ENCODE results near the gene RPA1.
A peak's percentile ranks its signal among the peaks of the same experiment; 100 is the strongest.
"Not testable (repeated sequence)": the region's sequence is repeated elsewhere in the genome, so short reads cannot be mapped to it uniquely, and the experiment has no call there.

Gene RPA1

GRCh38 chr17:1829592-1830257 is at the start of gene RPA1, which contains the start of gene SMYD4:
Gene RPA1 (plus strand): TSS chr17:1830005. CDS start chr17:1830094, 89 bp downstream.
Gene SMYD4 (minus strand): TSS chr17:1829902. CDS start chr17:1827994, 1,908 bp downstream.
- peak; percentile 67 to 71 for DNase-seq (ENCODE audit: low read depth in 2 of 2)

GRCh38 chr17:1782171-1782567 is 47.6 kb upstream of the RPA1 start:
- DNase-seq (ENCODE audit: low read depth in 2 of 2): no peak

- no peak for DNase-seq (ENCODE audit: low read depth in 2 of 2)
Observed at GRCh38 chr17:1783271-1783670, 46.5 kb upstream of the RPA1 start.

GRCh38 chr17:1783834-1784611 is 45.8 kb upstream of the RPA1 start:
- no peak for DNase-seq (ENCODE audit: low read depth in 2 of 2)

- no peak for DNase-seq (ENCODE audit: low read depth in 2 of 2)
Observed at GRCh38 chr17:1785930-1786329, 43.9 kb upstream of the RPA1 start.

- DNase-seq (ENCODE audit: low read depth in 2 of 2): no peak
Observed at GRCh38 chr17:1786708-1787107, 43.1 kb upstream of the RPA1 start.

- DNase-seq (ENCODE audit: low read depth in 2 of 2): no peak
Observed at GRCh38 chr17:1787301-1787902, 42.4 kb upstream of the RPA1 start.

GRCh38 chr17:1789936-1790335 is 39.9 kb upstream of the RPA1 start:
- no peak for DNase-seq (ENCODE audit: low read depth in 2 of 2)

- no peak for DNase-seq (ENCODE audit: low read depth in 2 of 2)
Observed at GRCh38 chr17:1792495-1793446, 37.0 kb upstream of the RPA1 start.

GRCh38 chr17:1793447-1793806 is 36.4 kb upstream of the RPA1 start:
- DNase-seq (ENCODE audit: low read depth in 2 of 2): no peak

- DNase-seq (ENCODE audit: low read depth in 2 of 2): no peak
Observed at GRCh38 chr17:1796800-1797199, 33.0 kb upstream of the RPA1 start.

GRCh38 chr17:1797323-1797722 is 32.5 kb upstream of the RPA1 start:
- no peak for DNase-seq (ENCODE audit: low read depth in 2 of 2)

GRCh38 chr17:1797846-1798245 is 32.0 kb upstream of the RPA1 start:
- not testable (repeated sequence) for DNase-seq (ENCODE audit: low read depth in 2 of 2)

GRCh38 chr17:1800240-1800639 is 29.6 kb upstream of the RPA1 start:
- DNase-seq (ENCODE audit: low read depth in 2 of 2): no peak

GRCh38 chr17:1800712-1801111 is 29.1 kb upstream of the RPA1 start:
- DNase-seq (ENCODE audit: low read depth in 2 of 2): no peak

- no peak for DNase-seq (ENCODE audit: low read depth in 2 of 2)
Observed at GRCh38 chr17:1802429-1802828, 27.4 kb upstream of the RPA1 start.

- DNase-seq (ENCODE audit: low read depth in 2 of 2): no peak
Observed at GRCh38 chr17:1803280-1803679, 26.5 kb upstream of the RPA1 start.

GRCh38 chr17:1807890-1808289 is 21.9 kb upstream of the RPA1 start:
- DNase-seq (ENCODE audit: low read depth in 2 of 2): no peak

GRCh38 chr17:1808644-1809043 is 21.2 kb upstream of the RPA1 start:
- no peak for DNase-seq (ENCODE audit: low read depth in 2 of 2)

- not testable (repeated sequence) for DNase-seq (ENCODE audit: low read depth in 2 of 2)
Observed at GRCh38 chr17:1809815-1810214, 20.0 kb upstream of the RPA1 start.

- no peak for DNase-seq (ENCODE audit: low read depth in 2 of 2)
Observed at GRCh38 chr17:1810450-1811103, 19.2 kb upstream of the RPA1 start.
